Gastrocnemius medialis (tissue), 4 donors: ENCODE results near the gene PLA2G2D. TPM values are rescaled to one million over a fixed set of nuclear protein-coding genes. Genes with fewer than 3 reads are reported as not detected.

Source experiments
- ATAC-seq, 2 donors: fragments of 150-250 bp; one replicate each; pipeline ENCODE4 v1.9.1; 2016
- DNase-seq, 2 donors: peaks; one replicate each; pipeline ENCODE4 v3.0.0-alpha.2; 2019
- H3K27ac ChIP-seq, 4 donors: fragments of 200-600 bp; sonication (generic); 1 replicate in 1 of 4; 2 replicates in 3 of 4; pipeline ENCODE4 v1.5.1; 2016 to 2018; ENCODE audit warnings: mild to moderate bottlenecking in 2 of 4, moderate library complexity in 1 of 4
- H3K27me3 ChIP-seq, 3 donors: fragments of 200-600 bp; sonication (generic) in 2 of 3; 1 replicate in 1 of 3; 2 replicates in 2 of 3; pipeline versions ENCODE4 v1.5.1 to v1.6.0; 2016 to 2019; ENCODE audit warnings: mild to moderate bottlenecking in 1 of 3, moderate library complexity in 1 of 3
- H3K36me3 ChIP-seq, 2 donors: fragments of 200-600 bp; sonication (generic) in 1 of 2; one replicate each; pipeline ENCODE4 v1.5.1; 2017 to 2018
- H3K4me1 ChIP-seq, 2 donors: fragments of 200-600 bp; sonication (generic) in 1 of 2; one replicate each; pipeline ENCODE4 v1.5.1; 2016 to 2017; ENCODE audit warnings: mild to moderate bottlenecking in 2 of 2
- H3K4me3 ChIP-seq, 4 donors: fragments of 200-600 bp; sonication (generic) in 3 of 4; 1 replicate in 1 of 4; 2 replicates in 3 of 4; pipeline ENCODE4 v1.5.1; 2016 to 2019; ENCODE audit warnings: mild to moderate bottlenecking in 2 of 4
- H3K9me3 ChIP-seq, 3 donors: fragments of 200-600 bp; sonication (generic) in 2 of 3; 1 replicate in 1 of 3; 2 replicates in 2 of 3; pipeline ENCODE4 v1.5.1; 2016 to 2019
- POLR2A ChIP-seq, 2 donors: fragments of 450-650 bp; IDR thresholded peaks; one replicate each; pipeline ENCODE4 v1.6.1; 2017; ENCODE audit warnings: antibody characterized with exemption in 2 of 2, mild to moderate bottlenecking in 2 of 2, moderate library complexity in 2 of 2
- in situ Hi-C, 4 donors: fragments of 200-750 bp; cut with MboI; loops; one replicate each; pipeline versions ENCODE4 v1.15.0 to v1.8.0; 2017; ENCODE audit warnings: low sequenced_read_pairs in 4 of 4
- intact Hi-C: fragments of 100-400 bp; cut with DNase I; formaldehyde crosslinking; loops from one replicate; pipeline ENCODE4 v1.15.1; 2023; ENCODE audit warnings: low total_unique reads
- total RNA-seq, 4 donors: library from RNA; depleted of rRNA; stranded (reverse); fragments of >200 nt; gene quantifications; one replicate each; pipeline versions ENCODE4 v1.1.0 to v1.2.3, GENCODE V29; 2016
- TF ChIP-seq, protein P1 (sequence below), 5 experiments: fragments of 450-650 bp in 3 of 5; fragments of 200-600 bp in 2 of 5; sonication (generic) in 2 of 5; IDR thresholded peaks in 4 of 5; conservative IDR thresholded peaks in 1 of 5; 1 replicate in 4 of 5; 2 replicates in 1 of 5; pipeline ENCODE4 v1.5.1; 2016 to 2019; ENCODE audit warnings: antibody characterized with exemption in 5 of 5, mild to moderate bottlenecking in 3 of 5, moderate library complexity in 3 of 5

The PLA2G2D gene
- total RNA-seq, 4 donors from 2014 or later: not detected

DNA sequence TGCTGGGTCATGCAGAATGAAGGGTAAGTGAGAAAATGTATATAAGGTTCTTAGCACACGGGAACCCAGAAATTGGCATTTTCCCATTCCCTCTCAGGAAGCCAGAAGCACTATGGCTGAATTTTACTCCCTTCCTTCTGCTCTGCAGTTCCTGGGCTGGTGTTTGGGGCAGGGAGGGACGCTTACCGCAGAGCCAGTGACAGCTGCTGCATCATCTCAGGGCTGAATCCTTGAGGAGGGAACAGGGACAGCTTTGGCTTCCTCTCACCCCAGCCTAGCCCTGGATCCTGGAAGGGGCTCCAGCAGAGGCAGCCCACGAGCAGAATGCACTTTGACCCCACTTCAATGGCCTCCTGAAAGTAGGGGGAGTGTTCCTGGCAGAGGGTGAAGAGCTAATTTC lies 12.0 kb downstream of the PLA2G2D start:
- H3K27ac ChIP-seq: no peak overlapping the region
- DNase-seq (no peak), ATAC-seq (no peak)
- peaks cover 0 to 2% (median 0%) of the 10 kb centered on the region in 3 donors for H3K27me3 ChIP-seq
- no peaks in the 10 kb centered on the region for H3K36me3 ChIP-seq
- in situ Hi-C loops: no loop called here
- H3K4me3 ChIP-seq: no peak overlapping the region
- TF ChIP-seq POLR2A (IDR thresholded peaks at IDR 0.05): no peak
- TF ChIP-seq, protein P1, sequence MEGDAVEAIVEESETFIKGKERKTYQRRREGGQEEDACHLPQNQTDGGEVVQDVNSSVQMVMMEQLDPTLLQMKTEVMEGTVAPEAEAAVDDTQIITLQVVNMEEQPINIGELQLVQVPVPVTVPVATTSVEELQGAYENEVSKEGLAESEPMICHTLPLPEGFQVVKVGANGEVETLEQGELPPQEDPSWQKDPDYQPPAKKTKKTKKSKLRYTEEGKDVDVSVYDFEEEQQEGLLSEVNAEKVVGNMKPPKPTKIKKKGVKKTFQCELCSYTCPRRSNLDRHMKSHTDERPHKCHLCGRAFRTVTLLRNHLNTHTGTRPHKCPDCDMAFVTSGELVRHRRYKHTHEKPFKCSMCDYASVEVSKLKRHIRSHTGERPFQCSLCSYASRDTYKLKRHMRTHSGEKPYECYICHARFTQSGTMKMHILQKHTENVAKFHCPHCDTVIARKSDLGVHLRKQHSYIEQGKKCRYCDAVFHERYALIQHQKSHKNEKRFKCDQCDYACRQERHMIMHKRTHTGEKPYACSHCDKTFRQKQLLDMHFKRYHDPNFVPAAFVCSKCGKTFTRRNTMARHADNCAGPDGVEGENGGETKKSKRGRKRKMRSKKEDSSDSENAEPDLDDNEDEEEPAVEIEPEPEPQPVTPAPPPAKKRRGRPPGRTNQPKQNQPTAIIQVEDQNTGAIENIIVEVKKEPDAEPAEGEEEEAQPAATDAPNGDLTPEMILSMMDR (IDR thresholded peaks at IDR 0.05 in 4 of 5, conservative IDR thresholded peaks at IDR 0.05 in 1 of 5): no peak
- H3K4me1 ChIP-seq: no peaks in the 10 kb centered on the region
- H3K9me3 ChIP-seq: no peaks in the 10 kb centered on the region
- intact Hi-C loops: no loop called here

DNA sequence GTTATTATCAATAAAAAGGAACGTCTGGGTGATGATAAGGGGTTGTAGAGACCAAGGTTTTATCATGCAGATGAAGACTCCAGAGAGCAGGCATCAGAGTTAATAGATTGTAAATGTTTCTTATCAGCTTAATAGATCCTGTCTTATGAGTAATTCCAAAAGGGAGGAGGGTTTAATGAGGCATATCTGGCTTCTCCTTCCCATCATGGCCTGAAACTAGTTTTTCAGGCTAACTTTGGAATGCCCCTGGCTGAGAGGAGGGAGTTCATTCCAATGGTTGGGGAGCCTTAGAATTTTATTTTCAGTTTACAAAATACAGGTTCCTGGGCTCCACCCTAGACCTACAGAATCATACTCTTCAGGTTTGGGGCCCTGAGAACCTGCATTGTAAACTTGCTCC lies 13.5 kb downstream of the PLA2G2D start:
- no peak for TF ChIP-seq POLR2A (IDR thresholded peaks at IDR 0.05)
- TF ChIP-seq, protein P1 (IDR thresholded peaks at IDR 0.05 in 4 of 5, conservative IDR thresholded peaks at IDR 0.05 in 1 of 5): no peak
- Histone ChIP-seq H3K4me3 (no peak overlapping the region), H3K9me3 (no peaks in the 10 kb centered on the region), H3K27ac (no peak overlapping the region), H3K36me3 (no peaks in the 10 kb centered on the region), H3K4me1 (no peaks in the 10 kb centered on the region), H3K27me3 (no peaks in the 10 kb centered on the region)
- DNase-seq: no peak
- in situ Hi-C loops: no loop called here
- no peak for ATAC-seq
- intact Hi-C loops: no loop called here

DNA sequence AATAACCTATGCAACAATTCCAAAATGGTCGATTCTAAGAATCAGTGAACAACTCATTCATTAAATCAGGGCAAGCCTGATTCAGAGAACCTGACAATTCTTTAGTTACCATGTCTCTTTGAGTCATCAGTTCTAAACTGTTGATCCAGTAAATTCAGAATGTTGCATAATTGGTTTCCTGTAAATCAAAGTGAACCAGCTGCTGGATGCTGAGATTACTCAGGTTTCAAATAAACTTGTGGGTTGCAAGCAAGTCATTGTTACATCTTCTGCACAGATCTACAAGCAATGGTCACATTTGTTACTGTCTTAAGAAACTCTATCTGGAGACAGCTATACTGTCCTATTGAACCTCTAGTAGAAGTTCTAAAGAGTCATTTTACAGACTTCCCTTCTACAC lies 16.5 kb downstream of the PLA2G2D start:
- in situ Hi-C loops: no loop called here
- intact Hi-C loops: no loop called here
- ATAC-seq (peak in 1 of 2 donors; percentile 57), DNase-seq (no peak)
- H3K27ac ChIP-seq: no peak overlapping the region
- no peaks in the 10 kb centered on the region for H3K9me3 ChIP-seq
- no peak overlapping the region for H3K4me3 ChIP-seq
- no peaks in the 10 kb centered on the region for H3K4me1 ChIP-seq
- no peaks in the 10 kb centered on the region for H3K36me3 ChIP-seq
- TF ChIP-seq, protein P1 (IDR thresholded peaks at IDR 0.05 in 4 of 5, conservative IDR thresholded peaks at IDR 0.05 in 1 of 5): no peak
- TF ChIP-seq POLR2A (IDR thresholded peaks at IDR 0.05): no peak
- no peaks in the 10 kb centered on the region for H3K27me3 ChIP-seq

DNA sequence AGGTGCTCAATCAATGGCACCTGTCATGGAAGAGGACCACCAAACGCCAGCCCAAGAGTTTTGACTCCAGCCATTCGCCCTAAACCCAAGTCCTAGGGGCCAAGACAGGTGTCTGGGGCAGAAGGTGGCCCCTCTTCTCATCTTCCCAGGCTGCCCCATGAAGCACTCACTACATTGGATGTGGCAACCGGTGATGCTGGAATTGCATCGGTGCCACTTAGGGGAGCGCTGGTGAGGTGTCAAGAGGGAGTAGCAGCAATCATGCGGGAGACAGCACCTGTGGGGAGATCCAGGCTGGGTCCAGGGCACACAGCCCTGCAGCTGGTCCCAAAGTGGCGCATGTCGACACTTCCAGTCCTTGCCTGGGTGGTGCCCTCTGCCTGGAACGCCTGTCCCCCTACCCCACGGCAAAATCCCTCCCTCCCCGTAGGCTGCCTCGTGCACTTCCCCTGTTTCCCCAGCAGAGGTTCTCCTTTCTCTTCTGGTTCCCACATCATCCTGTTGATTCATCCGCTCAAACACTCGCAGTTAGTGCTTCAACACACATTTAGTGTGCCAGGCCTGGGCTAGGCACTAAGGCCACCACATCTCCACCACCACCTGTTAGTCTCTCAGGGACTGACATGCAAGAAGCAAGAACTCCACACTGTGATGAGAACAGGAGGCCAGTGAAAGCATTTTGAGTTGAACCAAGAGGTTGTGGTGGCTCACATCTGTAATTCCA lies 18.5 kb downstream of the PLA2G2D start:
- no peaks in the 10 kb centered on the region for H3K27me3 ChIP-seq
- H3K27ac ChIP-seq: no peak overlapping the region
- DNase-seq: peak in 1 of 2 donors; percentile 21
- TF ChIP-seq, protein P1 (IDR thresholded peaks at IDR 0.05 in 4 of 5, conservative IDR thresholded peaks at IDR 0.05 in 1 of 5): peak in 4 of 5 experiments; percentile 38 to 56 (median 48)
- no peak for TF ChIP-seq POLR2A (IDR thresholded peaks at IDR 0.05)
- H3K9me3 ChIP-seq: no peaks in the 10 kb centered on the region
- intact Hi-C loops (loop anchor here (1.0 to 2.0 kb wide), 2 partner anchors 52 to 94 kb away; no protein-coding TSS in a partner anchor), in situ Hi-C loops (no loop called here)
- no peaks in the 10 kb centered on the region for H3K36me3 ChIP-seq
- H3K4me3 ChIP-seq: no peak overlapping the region
- ATAC-seq: peak; percentile 61
- H3K4me1 ChIP-seq: no peaks in the 10 kb centered on the region
